Brain microvascular endothelial cell (primary cell): Measurements from ENCODE around the gene SRSF1.
"Not testable (repeated sequence)": the region's sequence is repeated elsewhere in the genome, so short reads cannot be mapped to it uniquely, and the experiment has no call there.

Source experiments
- DNase-seq: peaks from one replicate; pipeline ENCODE4 v3.0.0-alpha.2; 2020
- H3K27ac ChIP-seq: fragments of 250-450 bp; sonication (Bioruptor Pico); 2 replicates; pipeline ENCODE4 v1.5.1; 2020; ENCODE audit warnings: mild to moderate bottlenecking, moderate library complexity
- H3K27me3 ChIP-seq: fragments of 250-450 bp; sonication (Bioruptor Pico); replicated peaks from 2 replicates; pipeline ENCODE4 v1.5.1; 2020; ENCODE audit warnings: mild to moderate bottlenecking
- H3K36me3 ChIP-seq: fragments of 250-450 bp; sonication (Bioruptor Pico); replicated peaks from 2 replicates; pipeline ENCODE4 v1.5.1; 2020; ENCODE audit warnings: mild to moderate bottlenecking
- H3K4me3 ChIP-seq: 2 replicates; pipeline ENCODE4 v1.5.1; 2011; ENCODE audit warnings: low read depth, mild to moderate bottlenecking, control low read depth, low read length, moderate library complexity
- CTCF ChIP-seq: IDR thresholded peaks from 2 replicates; pipeline ENCODE4 v1.5.1; 2011; ENCODE audit warnings: low read depth, mild to moderate bottlenecking, moderate library complexity, low read length, control low read depth, inconsistent platforms; ENCODE audit errors: missing control alignments
- in situ Hi-C: cut with HindIII; loops from 2 replicates; pipeline ENCODE4 v1.10.0; 2017; ENCODE audit warnings: low sequenced_read_pairs, low pct_ligation_motif_present

Gene SRSF1

GRCh38 chr17:57979076-57979475 is 28.0 kb downstream of the SRSF1 start:
- TF ChIP-seq CTCF = no peak
- Histone ChIP-seq H3K27me3 (no peaks in the 10 kb centered on the region), H3K36me3 (peaks cover 37% of the 10 kb centered on the region), H3K27ac (no peak overlapping the region), H3K4me3 (no peak overlapping the region)
- in situ Hi-C loops = no loop called here
- no peak for DNase-seq

- peaks cover 33% of the 10 kb centered on the region for H3K36me3 ChIP-seq
- no peaks in the 10 kb centered on the region for H3K27me3 ChIP-seq
- in situ Hi-C loops = no loop called here
- no peak overlapping the region for H3K4me3 ChIP-seq
- TF ChIP-seq CTCF = no peak
- no peak for DNase-seq
- no peak overlapping the region for H3K27ac ChIP-seq
These were observed 30.5 kb downstream of the SRSF1 start for GRCh38 chr17:57976594-57976993.

- Histone ChIP-seq H3K27me3 (no peaks in the 10 kb centered on the region), H3K4me3 (no peak overlapping the region), H3K36me3 (peaks cover 30% of the 10 kb centered on the region), H3K27ac (no peak overlapping the region)
- no peak for DNase-seq
- TF ChIP-seq CTCF = no peak
- in situ Hi-C loops = no loop called here
These were observed 32.0 kb downstream of the SRSF1 start for GRCh38 chr17:57975044-57975443.

GRCh38 chr17:57974053-57974824 is 32.8 kb downstream of the SRSF1 start:
- H3K36me3 ChIP-seq = peaks cover 28% of the 10 kb centered on the region
- H3K4me3 ChIP-seq, H3K27me3 ChIP-seq, DNase-seq, in situ Hi-C loops, H3K27ac ChIP-seq: not testable (repeated sequence)

- H3K36me3 ChIP-seq = peaks cover 17% of the 10 kb centered on the region
- TF ChIP-seq CTCF = no peak
- H3K27me3 ChIP-seq = no peaks in the 10 kb centered on the region
- DNase-seq = no peak
- in situ Hi-C loops = no loop called here
- no peak overlapping the region for H3K4me3 ChIP-seq
- no peak overlapping the region for H3K27ac ChIP-seq
These were observed 34.9 kb downstream of the SRSF1 start for GRCh38 chr17:57972151-57972550.

GRCh38 chr17:57971572-57971971 is 35.5 kb downstream of the SRSF1 start:
- no peak overlapping the region for H3K4me3 ChIP-seq
- H3K27me3 ChIP-seq = no peaks in the 10 kb centered on the region
- H3K36me3 ChIP-seq = peaks cover 12% of the 10 kb centered on the region
- H3K27ac ChIP-seq = no peak overlapping the region
- no peak for TF ChIP-seq CTCF
- no peak for DNase-seq
- in situ Hi-C loops = no loop called here
